ENCODE measurements around the gene GPC3.

The GPC3 gene

DNA sequence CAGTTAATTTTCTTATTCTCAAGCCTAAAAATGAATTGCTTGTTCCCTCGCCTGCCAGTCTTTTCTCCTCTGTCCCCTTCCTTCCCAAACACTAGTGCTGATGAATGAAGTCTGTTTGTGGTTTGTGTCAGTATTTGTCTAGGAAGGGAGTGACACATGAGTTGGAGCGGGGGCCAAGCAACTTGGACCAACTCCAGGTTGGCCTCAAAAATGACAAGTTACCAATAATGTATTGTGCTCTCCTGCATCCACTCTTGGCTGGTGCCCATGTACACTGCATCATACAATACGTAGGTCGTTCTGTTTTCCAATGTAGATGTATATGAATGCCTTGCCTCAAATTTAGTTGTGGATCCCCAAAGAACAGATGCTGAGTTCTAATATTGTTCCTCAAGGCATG, 347.1 kb downstream of the GPC3 start:
- Histone ChIP-seq H3K4me1 (ENCODE audit: control insufficient read depth in 2 of 2, insufficient read depth in 1 of 2, low read depth in 1 of 2, low read length in 2 of 2) (peaks cover 4 to 6% of the 10 kb centered on the region in 2 donors), H2BK120ac (ENCODE audit: low read depth, low read length) (no peak overlapping the region), H2BK12ac (ENCODE audit: low read length) (no peak overlapping the region), H3K27ac (replicated peaks; ENCODE audit: low read length) (no peak overlapping the region), H3K9ac (ENCODE audit: low read depth, low read length, poor library complexity) (no peak overlapping the region), H4K91ac (ENCODE audit: low read depth, low read length, poor library complexity) (no peak overlapping the region), H3K9me3 (replicated peaks in 1 of 2; ENCODE audit: control insufficient read depth in 2 of 2, insufficient read depth in 1 of 2, low read depth in 1 of 2, low read length in 2 of 2) (no peaks in the 10 kb centered on the region), H2BK5ac (ENCODE audit: low read length) (no peak overlapping the region), H3K18ac (ENCODE audit: low read length) (no peak overlapping the region), H3K4me3 (ENCODE audit: low read length in 2 of 2) (no peak overlapping the region), H3K4ac (ENCODE audit: low read length) (no peak overlapping the region), H3K36me3 (replicated peaks in 1 of 2; ENCODE audit: control insufficient read depth in 2 of 2, insufficient read depth in 2 of 2, low read length in 2 of 2) (no peaks in the 10 kb centered on the region), H2AFZ (ENCODE audit: low read length) (no peak overlapping the region), H3K23ac (ENCODE audit: low read depth, low read length, poor library complexity) (no peak overlapping the region), H3K4me2 (ENCODE audit: insufficient read depth, low read length, poor library complexity, severe bottlenecking) (no peak overlapping the region), H2AK5ac (ENCODE audit: low read depth, low read length) (no peak overlapping the region), H4K8ac (ENCODE audit: low read depth, low read length) (no peak overlapping the region), H3K79me1 (ENCODE audit: low read depth, low read length) (no peaks in the 10 kb centered on the region), H3K27me3 (ENCODE audit: control insufficient read depth in 3 of 3, insufficient read depth in 3 of 3, low read depth in 1 of 3, low read length in 3 of 3) (no peaks in the 10 kb centered on the region), H3K14ac (ENCODE audit: low read length) (no peak overlapping the region), H2BK15ac (ENCODE audit: low read length) (no peak overlapping the region)
- WGBS, 2 donors (ENCODE audit: extremely low coverage in 2 of 2, insufficient read length in 2 of 2, insufficient replicate concordance in 1 of 2): no CpG with 5 or more reads among the region's 4 CpGs
- DNase-seq (ENCODE audit: low spot score): no peak

DNA sequence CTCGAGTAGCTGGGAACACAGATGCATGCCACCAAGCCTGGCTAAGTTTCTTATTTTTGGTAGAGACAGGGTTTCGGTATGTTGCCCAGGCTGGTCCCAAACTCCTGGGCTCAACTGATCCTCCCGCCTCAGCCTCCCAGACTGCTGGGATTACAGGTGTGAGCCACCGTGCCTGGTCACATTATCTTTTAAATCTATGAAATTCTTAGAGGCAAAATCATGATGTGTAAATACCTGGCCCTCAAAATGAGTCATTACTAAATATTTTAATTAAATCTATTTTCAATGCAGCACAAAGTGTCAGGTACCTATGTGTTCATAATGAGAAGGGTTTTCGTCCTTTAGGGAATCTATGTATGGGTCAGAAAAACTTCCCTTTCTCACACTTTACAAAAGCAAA, 347.6 kb downstream of the GPC3 start:
- Histone ChIP-seq H4K91ac (ENCODE audit: low read depth, low read length, poor library complexity) (no peak overlapping the region), H3K4me3 (ENCODE audit: low read length in 2 of 2) (no peak overlapping the region), H3K14ac (ENCODE audit: low read length) (no peak overlapping the region), H2AK5ac (ENCODE audit: low read depth, low read length) (no peak overlapping the region), H2BK5ac (ENCODE audit: low read length) (no peak overlapping the region), H3K4me1 (ENCODE audit: control insufficient read depth in 2 of 2, insufficient read depth in 1 of 2, low read depth in 1 of 2, low read length in 2 of 2) (peaks cover 4 to 6% of the 10 kb centered on the region in 2 donors), H3K36me3 (replicated peaks in 1 of 2; ENCODE audit: control insufficient read depth in 2 of 2, insufficient read depth in 2 of 2, low read length in 2 of 2) (no peaks in the 10 kb centered on the region), H4K8ac (ENCODE audit: low read depth, low read length) (no peak overlapping the region), H3K23ac (ENCODE audit: low read depth, low read length, poor library complexity) (no peak overlapping the region), H3K9ac (ENCODE audit: low read depth, low read length, poor library complexity) (no peak overlapping the region), H3K27me3 (ENCODE audit: control insufficient read depth in 3 of 3, insufficient read depth in 3 of 3, low read depth in 1 of 3, low read length in 3 of 3) (no peaks in the 10 kb centered on the region), H3K9me3 (replicated peaks in 1 of 2; ENCODE audit: control insufficient read depth in 2 of 2, insufficient read depth in 1 of 2, low read depth in 1 of 2, low read length in 2 of 2) (no peaks in the 10 kb centered on the region), H2AFZ (ENCODE audit: low read length) (no peak overlapping the region), H3K79me1 (ENCODE audit: low read depth, low read length) (no peaks in the 10 kb centered on the region), H3K4ac (ENCODE audit: low read length) (no peak overlapping the region), H2BK12ac (ENCODE audit: low read length) (no peak overlapping the region), H3K27ac (replicated peaks; ENCODE audit: low read length) (no peak overlapping the region), H3K4me2 (ENCODE audit: insufficient read depth, low read length, poor library complexity, severe bottlenecking) (no peak overlapping the region), H2BK15ac (ENCODE audit: low read length) (no peak overlapping the region), H3K18ac (ENCODE audit: low read length) (no peak overlapping the region), H2BK120ac (ENCODE audit: low read depth, low read length) (no peak overlapping the region)
- no peak for DNase-seq (ENCODE audit: low spot score)
- no CpG with 5 or more reads among the region's 5 CpGs for WGBS, 2 donors (ENCODE audit: extremely low coverage in 2 of 2, insufficient read length in 2 of 2, insufficient replicate concordance in 1 of 2)

DNA sequence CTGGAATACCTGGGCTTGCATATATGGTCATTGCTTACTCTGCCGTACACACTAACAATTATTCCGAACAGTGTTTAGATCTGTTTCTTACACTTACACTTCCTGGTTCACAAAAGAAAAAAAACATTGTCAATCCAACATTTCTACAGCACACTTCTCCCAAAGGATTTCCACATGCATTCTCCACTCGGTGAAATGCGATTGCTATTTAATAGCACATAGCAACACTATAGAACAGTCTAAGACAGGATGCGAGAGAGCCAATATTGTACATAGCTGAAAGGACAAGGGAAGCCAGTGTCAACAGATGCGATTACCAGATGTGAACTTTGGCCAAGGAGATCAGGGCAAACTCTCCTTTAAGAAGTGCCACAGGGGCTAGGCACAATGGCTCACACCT, 349.4 kb downstream of the GPC3 start:
- H2AK5ac ChIP-seq (ENCODE audit: low read depth, low read length): no peak overlapping the region
- no peak overlapping the region for H3K4me2 ChIP-seq (ENCODE audit: insufficient read depth, low read length, poor library complexity, severe bottlenecking)
- H3K23ac ChIP-seq (ENCODE audit: low read depth, low read length, poor library complexity): no peak overlapping the region
- H3K4ac ChIP-seq (ENCODE audit: low read length): no peak overlapping the region
- H3K36me3 ChIP-seq (replicated peaks in 1 of 2; ENCODE audit: control insufficient read depth in 2 of 2, insufficient read depth in 2 of 2, low read length in 2 of 2): no peaks in the 10 kb centered on the region
- no peak overlapping the region for H3K18ac ChIP-seq (ENCODE audit: low read length)
- no peak for DNase-seq (ENCODE audit: low spot score)
- H3K27ac ChIP-seq (replicated peaks; ENCODE audit: low read length): no peak overlapping the region
- no peak overlapping the region for H4K91ac ChIP-seq (ENCODE audit: low read depth, low read length, poor library complexity)
- H4K8ac ChIP-seq (ENCODE audit: low read depth, low read length): no peak overlapping the region
- H2BK12ac ChIP-seq (ENCODE audit: low read length): no peak overlapping the region
- peaks cover 2 to 6% of the 10 kb centered on the region in 2 donors for H3K4me1 ChIP-seq (ENCODE audit: control insufficient read depth in 2 of 2, insufficient read depth in 1 of 2, low read depth in 1 of 2, low read length in 2 of 2)
- WGBS, 2 donors (ENCODE audit: extremely low coverage in 2 of 2, insufficient read length in 2 of 2, insufficient replicate concordance in 1 of 2): no CpG with 5 or more reads among the region's 6 CpGs
- no peak overlapping the region for H2BK5ac ChIP-seq (ENCODE audit: low read length)
- H2BK120ac ChIP-seq (ENCODE audit: low read depth, low read length): no peak overlapping the region
- H3K79me1 ChIP-seq (ENCODE audit: low read depth, low read length): no peaks in the 10 kb centered on the region
- H2AFZ ChIP-seq (ENCODE audit: low read length): no peak overlapping the region
- H3K9ac ChIP-seq (ENCODE audit: low read depth, low read length, poor library complexity): no peak overlapping the region
- no peaks in the 10 kb centered on the region for H3K27me3 ChIP-seq (ENCODE audit: control insufficient read depth in 3 of 3, insufficient read depth in 3 of 3, low read depth in 1 of 3, low read length in 3 of 3)
- no peaks in the 10 kb centered on the region for H3K9me3 ChIP-seq (replicated peaks in 1 of 2; ENCODE audit: control insufficient read depth in 2 of 2, insufficient read depth in 1 of 2, low read depth in 1 of 2, low read length in 2 of 2)
- H3K4me3 ChIP-seq (ENCODE audit: low read length in 2 of 2): no peak overlapping the region
- no peak overlapping the region for H3K14ac ChIP-seq (ENCODE audit: low read length)
- H2BK15ac ChIP-seq (ENCODE audit: low read length): no peak overlapping the region

DNA sequence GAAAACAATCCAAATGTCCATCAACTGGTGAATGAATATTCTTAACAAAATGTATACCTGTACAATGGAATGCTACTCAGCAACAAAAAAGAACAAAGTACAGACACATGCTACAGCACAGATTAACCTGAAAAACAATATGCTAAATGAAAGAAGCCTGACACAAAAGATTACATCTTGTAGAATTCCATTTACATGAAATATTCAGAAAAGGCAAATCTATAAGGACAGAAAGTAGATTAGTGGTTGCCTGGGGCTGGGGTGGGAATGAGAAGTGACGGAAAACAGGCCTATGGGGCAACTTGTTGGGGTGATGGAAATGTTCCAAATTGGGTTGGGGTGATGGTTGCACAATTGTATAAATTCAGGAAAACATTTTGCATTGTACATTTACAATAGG, 351.0 kb downstream of the GPC3 start:
- Histone ChIP-seq H3K4ac (ENCODE audit: low read length) (no peak overlapping the region), H3K27me3 (ENCODE audit: control insufficient read depth in 3 of 3, insufficient read depth in 3 of 3, low read depth in 1 of 3, low read length in 3 of 3) (no peaks in the 10 kb centered on the region), H2BK12ac (ENCODE audit: low read length) (no peak overlapping the region), H3K4me3 (ENCODE audit: low read length in 2 of 2) (no peak overlapping the region), H2BK120ac (ENCODE audit: low read depth, low read length) (no peak overlapping the region), H3K4me1 (ENCODE audit: control insufficient read depth in 2 of 2, insufficient read depth in 1 of 2, low read depth in 1 of 2, low read length in 2 of 2) (no peaks in the 10 kb centered on the region), H2AFZ (ENCODE audit: low read length) (no peak overlapping the region), H2BK15ac (ENCODE audit: low read length) (no peak overlapping the region), H3K27ac (replicated peaks; ENCODE audit: low read length) (no peak overlapping the region), H2AK5ac (ENCODE audit: low read depth, low read length) (no peak overlapping the region), H3K9me3 (replicated peaks in 1 of 2; ENCODE audit: control insufficient read depth in 2 of 2, insufficient read depth in 1 of 2, low read depth in 1 of 2, low read length in 2 of 2) (no peaks in the 10 kb centered on the region), H3K18ac (ENCODE audit: low read length) (no peak overlapping the region), H3K9ac (ENCODE audit: low read depth, low read length, poor library complexity) (no peak overlapping the region), H3K4me2 (ENCODE audit: insufficient read depth, low read length, poor library complexity, severe bottlenecking) (no peak overlapping the region), H3K23ac (ENCODE audit: low read depth, low read length, poor library complexity) (no peak overlapping the region), H3K14ac (ENCODE audit: low read length) (no peak overlapping the region), H3K36me3 (replicated peaks in 1 of 2; ENCODE audit: control insufficient read depth in 2 of 2, insufficient read depth in 2 of 2, low read length in 2 of 2) (no peaks in the 10 kb centered on the region), H3K79me1 (ENCODE audit: low read depth, low read length) (no peaks in the 10 kb centered on the region), H2BK5ac (ENCODE audit: low read length) (no peak overlapping the region), H4K8ac (ENCODE audit: low read depth, low read length) (no peak overlapping the region), H4K91ac (ENCODE audit: low read depth, low read length, poor library complexity) (no peak overlapping the region)
- no peak for DNase-seq (ENCODE audit: low spot score)
- WGBS, 2 donors (ENCODE audit: extremely low coverage in 2 of 2, insufficient read length in 2 of 2, insufficient replicate concordance in 1 of 2): no CpG with 5 or more reads among the region's 1 CpG
